Caco-2 (cell line): ENCODE results near the gene FREY1. TPM values are rescaled to one million over a fixed set of nuclear protein-coding genes. Genes with fewer than 3 reads are reported as not detected.

Source experiments
- BruUV-seq: library from RNA; stranded (reverse); fragments of 400-500 nt; replicated peaks from 2 replicates; lab custom pipeline; 2021; lab: Mats Ljungman, UMichigan
- CTCF ChIA-PET: fragments of 300-600 bp; sonication (Branson Sonifier 250); formaldehyde crosslinking; loops from one replicate; lab custom pipeline; 2022; ENCODE audit warnings: antibody characterized with exemption; lab: Charles Lee
- POLR2A ChIA-PET: fragments of 300-600 bp; sonication (Branson Sonifier 250); formaldehyde crosslinking; loops from one replicate; lab custom pipeline; 2022; ENCODE audit warnings: antibody characterized with exemption; lab: Charles Lee
- DNase-seq, 2 experiments: peaks; one replicate each; pipeline versions ENCODE4 v3.0.0 to v3.0.0-alpha.2; 2020 to 2022
- H3K27me3 ChIP-seq: replicated peaks from 2 replicates; pipeline ENCODE4 v1.6.0; 2011; ENCODE audit warnings: low read length; ENCODE audit not compliant: control insufficient read depth, insufficient read depth
- H3K36me3 ChIP-seq: 2 replicates; pipeline ENCODE4 v1.5.1; 2011; ENCODE audit warnings: low read length; ENCODE audit not compliant: control insufficient read depth, insufficient read depth
- H3K4me1 ChIP-seq: fragments of 250-450 bp; sonication (Bioruptor Pico); 2 replicates; pipeline ENCODE4 v1.5.1; 2020; ENCODE audit warnings: mild to moderate bottlenecking
- H3K4me3 ChIP-seq: 2 replicates; pipeline ENCODE4 v1.5.1; 2011; ENCODE audit warnings: low read depth, mild to moderate bottlenecking, control low read depth, low read length
- H3K9me3 ChIP-seq: fragments of 250-450 bp; sonication (Bioruptor Pico); 2 replicates; pipeline ENCODE4 v1.5.1; 2020; ENCODE audit warnings: mild to moderate bottlenecking, moderate library complexity
- H3K27ac Mint-ChIP-seq: one replicate; pipeline ENCODE4 v1.8.0; 2022; ENCODE audit warnings: mixed read lengths; ENCODE audit not compliant: unreplicated experiment
- H3K27me3 Mint-ChIP-seq: one replicate; pipeline ENCODE4 v1.8.0; 2022; ENCODE audit warnings: mixed read lengths; ENCODE audit not compliant: insufficient read depth, unreplicated experiment
- H3K36me3 Mint-ChIP-seq: one replicate; pipeline ENCODE4 v1.8.0; 2022; ENCODE audit warnings: mild to moderate bottlenecking, mixed read lengths; ENCODE audit not compliant: insufficient read depth, unreplicated experiment
- H3K4me1 Mint-ChIP-seq: one replicate; pipeline ENCODE4 v1.8.0; 2022; ENCODE audit warnings: low read depth, mixed read lengths; ENCODE audit not compliant: unreplicated experiment
- H3K4me3 Mint-ChIP-seq: one replicate; pipeline ENCODE4 v1.8.0; 2022; ENCODE audit warnings: mild to moderate bottlenecking, moderate library complexity, mixed read lengths; ENCODE audit not compliant: unreplicated experiment
- H3K9me3 Mint-ChIP-seq: one replicate; pipeline ENCODE4 v1.8.0; 2022; ENCODE audit warnings: mixed read lengths; ENCODE audit not compliant: unreplicated experiment
- CTCF ChIP-seq, 2 experiments: fragments of 200-600 bp in 1 of 2; IDR thresholded peaks; 1 replicate in 1 of 2; 2 replicates in 1 of 2; pipeline versions ENCODE4 v1.5.1 to v1.8.0; 2011 to 2022; ENCODE audit warnings: antibody characterized with exemption in 1 of 2, control low read depth in 1 of 2, inconsistent platforms in 1 of 2, low read depth in 1 of 2, low read length in 1 of 2, mild to moderate bottlenecking in 1 of 2, moderate library complexity in 1 of 2; ENCODE audit not compliant: insufficient read depth in 1 of 2, severe bottlenecking in 1 of 2, unreplicated experiment in 1 of 2
- intact Hi-C: fragments of 100-400 bp; cut with micrococcal nuclease; formaldehyde crosslinking; loops from one replicate; pipeline ENCODE4 v1.10.0; 2022; ENCODE audit not compliant: unreplicated experiment
- total RNA-seq: library from RNA; stranded (reverse); gene quantifications from 2 replicates; pipeline ENCODE4 v1.2.3, GENCODE V29; 2022

The FREY1 gene
- total RNA-seq, 1 experiment from 2014 or later = 1.2 TPM

- H3K4me1 Mint-ChIP-seq = peaks cover 14% of the 10 kb centered on the region
- no peak for TF ChIP-seq CTCF (IDR thresholded peaks at IDR 0.05; ENCODE audit: insufficient read depth in 1 of 2, low read depth in 1 of 2, low read length in 1 of 2, severe bottlenecking in 1 of 2, unreplicated experiment in 1 of 2)
- no peaks in the 10 kb centered on the region; the same call in 1 of the 2 replicates for H3K36me3 ChIP-seq
- H3K27ac Mint-ChIP-seq = peak overlapping the region; percentile 93
- intact Hi-C loops = no loop called here
- peak overlapping the region; percentile 86 for H3K4me3 Mint-ChIP-seq
- H3K4me1 ChIP-seq = peaks cover 17% of the 10 kb centered on the region
- no peak overlapping the region for H3K4me3 ChIP-seq
- no peaks in the 10 kb centered on the region for H3K27me3 ChIP-seq
- peaks cover 36% of the 10 kb centered on the region for H3K36me3 Mint-ChIP-seq
- CTCF ChIA-PET = no interaction called here
- H3K27me3 Mint-ChIP-seq = no peaks in the 10 kb centered on the region
- DNase-seq = peak in 1 of 2 experiments; percentile 27
- H3K9me3 ChIP-seq = no peaks in the 10 kb centered on the region
- no peaks in the 10 kb centered on the region for H3K9me3 Mint-ChIP-seq
- BruUV-seq = no TSS peak
- POLR2A ChIA-PET = interaction anchor here (1.4 kb wide), 2 partner anchors 86 to 322 kb away, joined by 4 read pairs; no protein-coding TSS in a partner anchor
These were observed 13.7 kb upstream of the FREY1 start for GRCh38 chr11:45920531-45921477.

- no peak overlapping the region for H3K27ac Mint-ChIP-seq
- no peak for TF ChIP-seq CTCF (IDR thresholded peaks at IDR 0.05; ENCODE audit: insufficient read depth in 1 of 2, low read depth in 1 of 2, low read length in 1 of 2, severe bottlenecking in 1 of 2, unreplicated experiment in 1 of 2)
- POLR2A ChIA-PET = no interaction called here
- intact Hi-C loops = no loop called here
- CTCF ChIA-PET = no interaction called here
- peaks cover 14% of the 10 kb centered on the region for H3K4me1 Mint-ChIP-seq
- H3K36me3 ChIP-seq = no peaks in the 10 kb centered on the region; the same call in 1 of the 2 replicates
- peaks cover 39% of the 10 kb centered on the region for H3K36me3 Mint-ChIP-seq
- H3K9me3 Mint-ChIP-seq = no peaks in the 10 kb centered on the region
- peaks cover 17% of the 10 kb centered on the region for H3K4me1 ChIP-seq
- H3K27me3 Mint-ChIP-seq = no peaks in the 10 kb centered on the region
- no TSS peak for BruUV-seq
- peak overlapping the region; percentile 83 for H3K4me3 Mint-ChIP-seq
- DNase-seq = no peak
- no peaks in the 10 kb centered on the region for H3K27me3 ChIP-seq
- no peak overlapping the region for H3K4me3 ChIP-seq
- no peaks in the 10 kb centered on the region for H3K9me3 ChIP-seq
These were observed 12.9 kb upstream of the FREY1 start for GRCh38 chr11:45919806-45920530.

- POLR2A ChIA-PET = no interaction called here
- no TSS peak for BruUV-seq
These were observed 12.0 kb upstream of the FREY1 start for GRCh38 chr11:45918962-45919675.

More at GRCh38 chr11:45918962-45919675, 12.0 kb upstream of the FREY1 start:
- Mint-ChIP-seq H3K4me1 (peaks cover 8% of the 10 kb centered on the region), H3K9me3 (no peaks in the 10 kb centered on the region), H3K36me3 (peaks cover 30% of the 10 kb centered on the region), H3K27me3 (no peaks in the 10 kb centered on the region), H3K27ac (peak overlapping the region; percentile 99), H3K4me3 (peak overlapping the region; percentile 83)
- no peaks in the 10 kb centered on the region for H3K27me3 ChIP-seq
- CTCF ChIA-PET = no interaction called here
- intact Hi-C loops = loop anchor here (1.0 kb wide), 1 partner anchor 19 kb away; no protein-coding TSS in a partner anchor
- TF ChIP-seq CTCF (IDR thresholded peaks at IDR 0.05; ENCODE audit: insufficient read depth in 1 of 2, low read depth in 1 of 2, low read length in 1 of 2, severe bottlenecking in 1 of 2, unreplicated experiment in 1 of 2) = no peak
- H3K4me3 ChIP-seq = peak overlapping the region; percentile 92
- DNase-seq = no peak
- peaks cover under 1% of the 10 kb centered on the region for H3K36me3 ChIP-seq
- H3K4me1 ChIP-seq = peaks cover 17% of the 10 kb centered on the region
- H3K9me3 ChIP-seq = no peaks in the 10 kb centered on the region
